HG03175 (cell line): ENCODE results near the gene LDLRAP1.

Experiments used
- ATAC-seq: cut with Tn5 transposase; IDR thresholded peaks from one replicate; pipeline ENCODE4 v1.9.1; 2021; ENCODE audit warnings: mild to moderate bottlenecking, moderate library complexity; ENCODE audit not compliant: unreplicated experiment

Gene LDLRAP1

GRCh38 chr1:25523542-25523941 is 19.9 kb upstream of the LDLRAP1 start:
- ATAC-seq: no peak

- no peak for ATAC-seq
Measured at GRCh38 chr1:25524568-25525360, 18.6 kb upstream of the LDLRAP1 start.

- no peak for ATAC-seq
Measured at GRCh38 chr1:25525361-25525688, 18.1 kb upstream of the LDLRAP1 start.

GRCh38 chr1:25526753-25527152 is 16.7 kb upstream of the LDLRAP1 start:
- ATAC-seq: no peak

- ATAC-seq: no peak
Measured at GRCh38 chr1:25527226-25527846, 16.1 kb upstream of the LDLRAP1 start.

- ATAC-seq: no peak
Measured at GRCh38 chr1:25527946-25528595, 15.3 kb upstream of the LDLRAP1 start.

GRCh38 chr1:25528881-25529517 is 14.4 kb upstream of the LDLRAP1 start:
- ATAC-seq: no peak

- no peak for ATAC-seq
Measured at GRCh38 chr1:25529518-25530185, 13.8 kb upstream of the LDLRAP1 start.

GRCh38 chr1:25530186-25531081 is 13.0 kb upstream of the LDLRAP1 start:
- no peak for ATAC-seq

- no peak for ATAC-seq
Measured at GRCh38 chr1:25531082-25531461, 12.3 kb upstream of the LDLRAP1 start.

- ATAC-seq: no peak
Measured at GRCh38 chr1:25532970-25533369, 10.4 kb upstream of the LDLRAP1 start.

GRCh38 chr1:25533775-25534409 is 9.5 kb upstream of the LDLRAP1 start:
- no peak for ATAC-seq

- no peak for ATAC-seq
Measured at GRCh38 chr1:25534410-25534788, 9.0 kb upstream of the LDLRAP1 start.

- no peak for ATAC-seq
Measured at GRCh38 chr1:25536124-25536523, 7.3 kb upstream of the LDLRAP1 start.

GRCh38 chr1:25537153-25537831 is 6.1 kb upstream of the LDLRAP1 start:
- no peak for ATAC-seq

GRCh38 chr1:25538191-25538767 is 5.1 kb upstream of the LDLRAP1 start:
- no peak for ATAC-seq

GRCh38 chr1:25540750-25541342 is 2.6 kb upstream of the LDLRAP1 start:
- no peak for ATAC-seq

GRCh38 chr1:25541425-25541824 is 2.0 kb upstream of the LDLRAP1 start:
- no peak for ATAC-seq
